ENCODE results near the gene GNG13.

The GNG13 gene, protein sequence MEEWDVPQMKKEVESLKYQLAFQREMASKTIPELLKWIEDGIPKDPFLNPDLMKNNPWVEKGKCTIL

DNA sequence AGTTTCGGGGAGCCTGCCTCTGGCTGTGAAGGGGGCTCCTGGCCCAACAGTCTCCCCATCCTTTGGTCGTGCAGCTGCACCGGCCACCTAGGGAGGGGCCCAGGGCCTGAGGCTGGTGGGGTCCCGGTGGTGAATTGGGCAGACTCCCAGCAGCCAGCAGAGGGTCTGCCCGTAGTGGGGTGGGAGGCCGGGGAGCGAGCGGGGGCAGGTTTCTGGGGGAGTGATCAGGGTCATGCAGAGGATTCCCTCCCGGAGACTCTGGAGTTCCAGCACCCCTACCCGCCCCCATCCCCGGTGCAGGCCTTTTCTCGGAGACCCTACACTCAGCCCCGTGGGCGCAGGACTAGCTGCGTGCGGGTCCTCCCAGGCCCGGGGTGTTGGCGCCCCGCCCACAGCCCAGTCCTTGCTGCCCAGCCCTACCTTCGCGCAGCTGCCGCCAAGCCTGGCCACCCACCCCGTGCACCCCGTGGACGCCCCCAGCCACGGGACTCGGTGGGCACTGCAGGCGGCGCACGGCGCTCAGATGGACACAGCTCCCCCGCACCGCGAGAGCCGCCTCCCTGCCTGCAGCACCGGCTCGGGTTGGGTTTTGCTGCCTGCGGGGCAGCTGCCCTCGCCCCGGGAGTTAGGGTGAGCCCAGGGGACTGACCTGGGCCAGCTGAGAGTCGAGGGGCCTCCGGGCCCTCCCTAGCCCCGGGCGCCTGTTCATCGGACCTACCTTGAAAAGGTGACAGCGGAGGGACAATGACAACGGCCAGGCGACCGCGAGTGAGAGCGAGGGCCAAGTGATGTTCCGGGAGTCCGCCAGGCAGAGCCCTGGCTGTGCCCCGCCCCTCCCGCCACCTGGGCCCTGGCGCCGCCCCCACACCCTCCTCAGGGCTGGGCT, at the start of gene GNG13:
GNG13 (minus strand) TSS at position 787 of the 886 bp plus-strand sequence. CDS start 1,657 bp downstream, outside the sequence.
- TF ChIP-seq CTCF (IDR thresholded peaks at IDR 0.05; ENCODE audit: low read depth, low read length, poor library complexity, severe bottlenecking) (no peak), EZH2phosphoT487 (IDR thresholded peaks at IDR 0.05; ENCODE audit: borderline replicate concordance, low read length) (no peak; the same call in 1 of the 2 replicates)
- H3K4me3 ChIP-seq (ENCODE audit: low read length): no peak within 1 kb of the TSS
- H3K9me3 ChIP-seq (ENCODE audit: control insufficient read depth, insufficient read depth, low read length): no peaks in the 10 kb centered on the region
- H3K9me2 ChIP-seq (replicated peaks; ENCODE audit: control insufficient read depth, low read length): no peaks in the 10 kb centered on the region
- peaks cover 12% of the 10 kb centered on the region for H3K36me3 ChIP-seq (ENCODE audit: control insufficient read depth, low read length)
- no peaks in the 10 kb centered on the region for H3K79me2 ChIP-seq (ENCODE audit: control insufficient read depth, low read length)
- H3K4me1 ChIP-seq (ENCODE audit: control insufficient read depth, low read length): peaks cover 9% of the 10 kb centered on the region; the same call in 1 of the 2 replicates
- H3K27ac ChIP-seq (ENCODE audit: low read depth, low read length): no peak within 1 kb of the TSS
- no peaks in the 10 kb centered on the region; the same call in 1 of the 2 replicates for H3F3A ChIP-seq (ENCODE audit: control insufficient read depth, insufficient read depth)
- peaks cover 13% of the 10 kb centered on the region; the same call in 1 of the 2 replicates for H4K20me1 ChIP-seq (ENCODE audit: control insufficient read depth, insufficient read depth, low read depth, low read length)
- no peak within 1 kb of the TSS for H3K4me2 ChIP-seq (ENCODE audit: low read length)
- H3K27me3 ChIP-seq (ENCODE audit: control insufficient read depth, low read length): peaks cover 52% of the 10 kb centered on the region

DNA sequence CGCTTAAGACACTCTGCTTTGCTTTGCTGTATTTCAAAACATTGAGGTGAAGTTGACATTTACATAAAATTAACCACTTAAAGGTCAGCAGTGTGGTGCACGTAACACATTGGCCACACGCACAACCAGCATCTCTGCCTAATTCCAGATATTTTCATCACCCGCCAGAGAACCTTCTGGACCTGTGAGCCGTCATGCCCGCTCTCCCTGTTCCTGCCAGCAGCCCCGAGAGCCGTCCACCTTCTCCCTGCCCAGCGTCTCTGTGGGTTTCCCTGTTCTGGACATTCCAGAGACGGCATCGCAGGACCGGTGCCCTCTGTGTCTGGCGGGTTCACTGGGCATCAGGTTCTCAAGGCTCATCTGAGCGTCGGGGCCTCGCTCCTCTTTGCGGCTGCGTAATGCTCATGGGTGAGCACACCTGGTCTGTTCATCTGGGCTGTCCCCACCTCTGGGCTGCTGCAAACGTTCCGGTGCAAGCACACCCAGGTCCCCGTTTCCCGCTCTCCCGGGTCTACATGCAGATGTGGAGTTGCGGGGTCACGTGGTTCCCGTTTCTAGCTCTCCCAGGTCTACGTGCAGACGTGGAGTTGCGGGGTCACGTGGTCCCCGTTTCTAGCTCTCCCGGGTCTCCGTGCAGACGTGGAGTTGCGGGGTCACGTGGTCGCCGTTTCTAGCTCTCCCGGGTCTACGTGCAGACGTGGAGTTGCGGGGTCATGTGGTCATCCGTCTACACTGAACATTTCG, 48.1 kb upstream of the GNG13 start:
- Histone ChIP-seq H3K9me3 (ENCODE audit: control insufficient read depth, insufficient read depth, low read length) (peaks cover 55% of the 10 kb centered on the region), H3K79me2 (ENCODE audit: control insufficient read depth, low read length) (no peaks in the 10 kb centered on the region), H3K4me3 (ENCODE audit: low read length) (no peak overlapping the region), H3K4me1 (ENCODE audit: control insufficient read depth, low read length) (no peaks in the 10 kb centered on the region), H3K4me2 (ENCODE audit: low read length) (no peak overlapping the region), H3K9me2 (replicated peaks; ENCODE audit: control insufficient read depth, low read length) (no peaks in the 10 kb centered on the region), H3K27me3 (ENCODE audit: control insufficient read depth, low read length) (no peaks in the 10 kb centered on the region), H4K20me1 (ENCODE audit: control insufficient read depth, insufficient read depth, low read depth, low read length) (no peaks in the 10 kb centered on the region), H3F3A (ENCODE audit: control insufficient read depth, insufficient read depth) (no peaks in the 10 kb centered on the region), H3K27ac (ENCODE audit: low read depth, low read length) (no peak overlapping the region), H3K36me3 (ENCODE audit: control insufficient read depth, low read length) (no peaks in the 10 kb centered on the region)
- no peak for TF ChIP-seq CTCF (IDR thresholded peaks at IDR 0.05; ENCODE audit: low read depth, low read length, poor library complexity, severe bottlenecking)
- no peak for TF ChIP-seq EZH2phosphoT487 (IDR thresholded peaks at IDR 0.05; ENCODE audit: borderline replicate concordance, low read length)

DNA sequence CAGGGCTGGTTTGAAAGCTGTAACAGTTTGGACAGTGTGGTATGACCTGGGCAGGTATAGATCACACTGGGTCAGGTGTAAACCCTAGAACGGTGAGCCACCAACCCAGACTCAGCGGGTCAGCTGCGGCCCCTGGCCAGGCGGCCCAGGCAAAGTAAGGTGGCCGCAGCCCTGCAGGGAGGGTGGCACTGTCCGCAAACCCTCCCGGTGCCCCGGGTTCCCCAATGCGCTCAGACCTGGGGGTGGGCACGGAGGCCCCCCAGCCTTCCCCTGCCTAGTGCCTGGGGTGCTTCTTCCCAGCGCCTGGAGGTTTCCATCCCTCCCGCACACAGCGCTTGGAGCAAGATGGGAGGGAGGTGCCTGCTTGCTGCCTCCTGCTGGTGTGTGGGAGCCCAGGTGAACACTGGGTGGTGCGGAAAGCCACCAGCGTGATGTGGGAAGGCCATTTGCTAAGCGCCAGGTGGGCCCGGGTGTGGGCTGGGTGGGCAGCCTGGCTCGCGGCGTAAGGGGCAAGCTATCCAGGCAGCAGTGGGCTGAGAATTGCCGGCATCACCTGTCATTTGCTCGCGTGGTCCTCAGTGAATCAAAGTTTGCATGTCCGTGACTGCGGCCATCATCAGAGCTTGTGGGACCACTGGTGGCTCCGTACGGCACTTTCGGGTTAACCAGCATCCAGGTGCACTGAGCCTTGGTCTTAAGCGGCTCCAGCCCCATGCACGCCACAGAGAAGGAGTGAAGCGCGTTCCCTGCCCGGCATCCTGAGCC, 47.3 kb upstream of the GNG13 start:
- H3K4me3 ChIP-seq (ENCODE audit: low read length): no peak overlapping the region
- no peak overlapping the region for H3K4me2 ChIP-seq (ENCODE audit: low read length)
- peaks cover 53% of the 10 kb centered on the region for H3K9me3 ChIP-seq (ENCODE audit: control insufficient read depth, insufficient read depth, low read length)
- H3K4me1 ChIP-seq (ENCODE audit: control insufficient read depth, low read length): no peaks in the 10 kb centered on the region
- H3K36me3 ChIP-seq (ENCODE audit: control insufficient read depth, low read length): no peaks in the 10 kb centered on the region
- no peaks in the 10 kb centered on the region for H4K20me1 ChIP-seq (ENCODE audit: control insufficient read depth, insufficient read depth, low read depth, low read length)
- H3F3A ChIP-seq (ENCODE audit: control insufficient read depth, insufficient read depth): no peaks in the 10 kb centered on the region
- no peaks in the 10 kb centered on the region for H3K79me2 ChIP-seq (ENCODE audit: control insufficient read depth, low read length)
- H3K9me2 ChIP-seq (replicated peaks; ENCODE audit: control insufficient read depth, low read length): no peaks in the 10 kb centered on the region
- H3K27ac ChIP-seq (ENCODE audit: low read depth, low read length): no peak overlapping the region
- no peaks in the 10 kb centered on the region for H3K27me3 ChIP-seq (ENCODE audit: control insufficient read depth, low read length)
- TF ChIP-seq CTCF (IDR thresholded peaks at IDR 0.05; ENCODE audit: low read depth, low read length, poor library complexity, severe bottlenecking): no peak
- TF ChIP-seq EZH2phosphoT487 (IDR thresholded peaks at IDR 0.05; ENCODE audit: borderline replicate concordance, low read length): no peak
